ENCODE measurements around the gene SAT2. TPM values are rescaled to one million over a fixed set of nuclear protein-coding genes. Genes with fewer than 3 reads are reported as not detected.
A peak's percentile ranks its signal among the peaks of the same experiment; 100 is the strongest.

Gene SAT2
- total RNA-seq, 1 donor from 2014 or later = 47.2 TPM

GRCh38 chr17:7614425-7615264, 13.0 kb downstream of the SAT2 start, which contains the start of gene FXR2:
TSS of gene FXR2 (minus strand) at chr17:7614897. CDS start at chr17:7614532, 365 bp downstream.
- peak within 1 kb of the TSS; percentile 82 for H3K27ac ChIP-seq (ENCODE audit: low read depth, low read length)

GRCh38 chr17:7613769-7614424, 13.7 kb downstream of the SAT2 start:
- Histone ChIP-seq H3K4me2 (ENCODE audit: low read length) (peak overlapping the region; percentile 87), H3K9ac (ENCODE audit: low read length) (peak overlapping the region; percentile 93), H3K4me3 (ENCODE audit: insufficient read depth, low read depth, low read length) (peak overlapping the region; percentile 89), H3K27me3 (ENCODE audit: insufficient read depth, low read length) (no peaks in the 10 kb centered on the region), H3K4me1 (ENCODE audit: insufficient read depth, low read length) (peaks cover 22% of the 10 kb centered on the region), H3K27ac (ENCODE audit: low read depth, low read length) (peak overlapping the region; percentile 82), H3K36me3 (ENCODE audit: insufficient read depth, low read length) (peaks cover 6% of the 10 kb centered on the region), H4K20me1 (ENCODE audit: insufficient read depth, low read length) (peaks cover 49% of the 10 kb centered on the region), H2AFZ (ENCODE audit: low read depth, low read length) (peak overlapping the region; percentile 48), H3K79me2 (ENCODE audit: insufficient read depth, low read length) (peaks cover 53% of the 10 kb centered on the region), H3K9me3 (ENCODE audit: insufficient read depth, low read depth, low read length) (no peaks in the 10 kb centered on the region)
- DNase-seq (ENCODE audit: low read depth) (peak; percentile 39), FAIRE-seq (peak; percentile 29)
- H3K27me3 Mint-ChIP-seq (ENCODE audit: low read depth, unreplicated experiment) = no peaks in the 10 kb centered on the region
- no peaks in the 10 kb centered on the region for H3K9me3 Mint-ChIP-seq (ENCODE audit: unreplicated experiment)
- H3K36me3 Mint-ChIP-seq (ENCODE audit: low read depth, unreplicated experiment) = peaks cover 3% of the 10 kb centered on the region
- no peak for TF ChIP-seq EZH2 (IDR thresholded peaks at IDR 0.05; ENCODE audit: insufficient read depth, low read length)
- TF ChIP-seq CTCF (IDR thresholded peaks at IDR 0.05; ENCODE audit: insufficient read depth, low read depth, low read length) = no peak
- H3K27ac Mint-ChIP-seq (ENCODE audit: unreplicated experiment) = peak overlapping the region; percentile 92
- peaks cover 32% of the 10 kb centered on the region for H3K4me1 Mint-ChIP-seq (ENCODE audit: low read depth, unreplicated experiment)
- H3K4me3 Mint-ChIP-seq (ENCODE audit: unreplicated experiment) = peak overlapping the region; percentile 95

More at GRCh38 chr17:7614425-7615264, 13.0 kb downstream of the SAT2 start, which contains the start of gene FXR2:
- TF ChIP-seq EZH2 (IDR thresholded peaks at IDR 0.05; ENCODE audit: insufficient read depth, low read length) (no peak), CTCF (IDR thresholded peaks at IDR 0.05; ENCODE audit: insufficient read depth, low read depth, low read length) (peak; percentile 44)
- H3K4me3 ChIP-seq (ENCODE audit: insufficient read depth, low read depth, low read length) = peak within 1 kb of the TSS; percentile 89
- H3K4me2 ChIP-seq (ENCODE audit: low read length) = peak within 1 kb of the TSS; percentile 87
- H3K9me3 Mint-ChIP-seq (ENCODE audit: unreplicated experiment) = no peaks in the 10 kb centered on the region
- DNase-seq (ENCODE audit: low read depth) (peak; percentile 98), FAIRE-seq (no peak)
- peaks cover 42% of the 10 kb centered on the region for H4K20me1 ChIP-seq (ENCODE audit: insufficient read depth, low read length)
- H2AFZ ChIP-seq (ENCODE audit: low read depth, low read length) = peak within 1 kb of the TSS; percentile 79
- no peaks in the 10 kb centered on the region for H3K27me3 Mint-ChIP-seq (ENCODE audit: low read depth, unreplicated experiment)
- H3K27ac Mint-ChIP-seq (ENCODE audit: unreplicated experiment) = peak within 1 kb of the TSS; percentile 92
- peaks cover 28% of the 10 kb centered on the region for H3K4me1 Mint-ChIP-seq (ENCODE audit: low read depth, unreplicated experiment)
- no peaks in the 10 kb centered on the region for H3K27me3 ChIP-seq (ENCODE audit: insufficient read depth, low read length)
- H3K9ac ChIP-seq (ENCODE audit: low read length) = peak within 1 kb of the TSS; percentile 93
- peaks cover 22% of the 10 kb centered on the region for H3K4me1 ChIP-seq (ENCODE audit: insufficient read depth, low read length)
- peaks cover 45% of the 10 kb centered on the region for H3K79me2 ChIP-seq (ENCODE audit: insufficient read depth, low read length)
- H3K9me3 ChIP-seq (ENCODE audit: insufficient read depth, low read depth, low read length) = no peaks in the 10 kb centered on the region
- H3K36me3 ChIP-seq (ENCODE audit: insufficient read depth, low read length) = no peaks in the 10 kb centered on the region
- H3K4me3 Mint-ChIP-seq (ENCODE audit: unreplicated experiment) = peak within 1 kb of the TSS; percentile 95
- H3K36me3 Mint-ChIP-seq (ENCODE audit: low read depth, unreplicated experiment) = peaks cover 3% of the 10 kb centered on the region
